Activated T-cell treated with anti-CD3 and anti-CD28 coated beads, Interleukin-2, amount 50 U/mL, for 4 hours (primary cell): ENCODE data around the gene ERP27. TPM values are rescaled to one million over a fixed set of nuclear protein-coding genes. Genes with fewer than 3 reads are reported as not detected.

Experiments
- ATAC-seq, 2 donors: fragments of 200-7000 bp; cut with Tn5 transposase; one replicate each; pipeline ENCODE4 v1.10.0; 2021
- DNase-seq: peaks from one replicate; pipeline ENCODE4 v3.0.0-alpha.2; 2020
- H3K27me3 Mint-ChIP-seq: one replicate; pipeline ENCODE4 v1.8.0; 2021; ENCODE audit warnings: low read depth, mixed read lengths
- H3K36me3 Mint-ChIP-seq: one replicate; pipeline ENCODE4 v1.8.0; 2022; ENCODE audit warnings: mixed read lengths; ENCODE audit not compliant: insufficient read depth
- H3K4me1 Mint-ChIP-seq: one replicate; pipeline ENCODE4 v1.8.0; 2021; ENCODE audit warnings: low read depth, mixed read lengths
- H3K4me3 Mint-ChIP-seq: one replicate; pipeline ENCODE4 v1.8.0; 2021; ENCODE audit warnings: mild to moderate bottlenecking, moderate library complexity, mixed read lengths
- H3K9me3 Mint-ChIP-seq: one replicate; pipeline ENCODE4 v1.8.0; 2021; ENCODE audit warnings: mixed read lengths
- total RNA-seq, 3 donors: library from RNA; stranded (reverse); gene quantifications; one replicate each; pipeline ENCODE4 v1.2.1, GENCODE V29; 2021

ERP27 gene
- total RNA-seq, result under 1 TPM; 0.24 to 0.35 (median 0.25) TPM

DNA sequence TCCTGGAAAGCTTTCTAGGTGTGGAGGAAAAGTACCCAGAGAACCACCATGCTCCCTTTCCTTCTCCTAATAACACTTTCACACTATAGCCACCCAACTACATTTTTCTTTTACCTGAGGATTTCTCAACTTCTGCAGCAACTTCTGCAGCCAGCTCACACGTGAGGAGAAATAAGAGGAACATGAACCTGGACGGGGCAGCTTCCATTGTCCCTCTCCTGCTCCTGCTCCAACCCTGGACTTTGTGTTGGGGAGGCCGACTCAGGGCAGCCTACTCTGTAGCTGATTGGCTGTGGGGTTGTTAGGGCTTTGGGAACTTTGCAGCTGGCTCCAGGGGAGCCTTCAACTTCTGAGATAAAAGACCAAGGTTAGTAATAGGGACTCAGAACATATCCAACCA, at the start of gene ERP27:
ERP27 (minus strand) TSS at position 237 of the 400 bp plus-strand sequence; CDS start at position 208, 29 bp downstream.
- H3K9me3 Mint-ChIP-seq, result no peaks in the 10 kb centered on the region
- peaks cover 51% of the 10 kb centered on the region for H3K36me3 Mint-ChIP-seq
- ATAC-seq, result no peak
- no peak for DNase-seq
- peaks cover 42% of the 10 kb centered on the region for H3K4me1 Mint-ChIP-seq
- H3K4me3 Mint-ChIP-seq, result no peak within 1 kb of the TSS
- no peaks in the 10 kb centered on the region for H3K27me3 Mint-ChIP-seq

DNA sequence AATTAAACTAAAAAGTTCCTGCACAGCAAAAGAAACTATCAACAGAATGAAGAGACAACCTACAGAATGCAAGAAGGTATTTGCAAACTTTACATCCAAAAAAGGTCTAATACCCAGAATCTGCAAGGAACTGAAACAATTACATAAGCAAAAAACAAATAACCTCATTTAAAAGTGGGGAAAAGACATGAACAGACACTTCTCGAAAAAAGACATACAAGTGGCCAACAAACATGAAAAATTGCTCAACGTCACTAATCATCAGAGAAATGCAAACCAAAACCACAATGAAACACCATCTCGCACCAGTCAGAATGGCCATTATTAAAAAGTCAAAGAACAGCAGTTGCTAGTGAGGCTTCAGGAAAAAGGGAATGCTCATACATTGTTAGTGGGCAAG, 49.7 kb upstream of the ERP27 start:
- Mint-ChIP-seq H3K4me3 (no peak overlapping the region), H3K4me1 (peaks cover 24% of the 10 kb centered on the region), H3K36me3 (no peaks in the 10 kb centered on the region), H3K9me3 (peaks cover 6% of the 10 kb centered on the region), H3K27me3 (no peaks in the 10 kb centered on the region)
- no peak for DNase-seq
- ATAC-seq, result no peak

DNA sequence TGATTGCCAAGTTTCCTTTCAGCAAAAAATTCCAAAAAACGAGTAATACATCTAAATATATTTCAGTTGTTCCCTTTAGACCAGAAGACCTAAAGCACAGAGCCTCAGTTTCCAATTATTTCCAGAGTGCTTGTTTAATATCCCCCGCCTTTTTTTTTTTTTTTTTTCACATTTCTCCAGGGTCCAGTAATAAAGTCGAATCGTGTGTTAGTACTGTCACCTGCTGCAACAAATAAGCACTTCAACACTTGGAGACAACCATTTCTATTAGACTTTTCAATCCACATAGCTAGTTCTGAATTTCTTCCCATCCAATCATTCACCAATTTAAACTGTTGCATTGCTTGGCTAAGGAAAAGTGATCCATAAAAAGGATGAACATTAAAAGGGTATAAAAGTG, 48.1 kb upstream of the ERP27 start:
- DNase-seq (no peak), ATAC-seq (no peak)
- H3K9me3 Mint-ChIP-seq, result peaks cover 5% of the 10 kb centered on the region
- no peaks in the 10 kb centered on the region for H3K27me3 Mint-ChIP-seq
- no peak overlapping the region for H3K4me3 Mint-ChIP-seq
- no peaks in the 10 kb centered on the region for H3K36me3 Mint-ChIP-seq
- peaks cover 35% of the 10 kb centered on the region for H3K4me1 Mint-ChIP-seq

DNA sequence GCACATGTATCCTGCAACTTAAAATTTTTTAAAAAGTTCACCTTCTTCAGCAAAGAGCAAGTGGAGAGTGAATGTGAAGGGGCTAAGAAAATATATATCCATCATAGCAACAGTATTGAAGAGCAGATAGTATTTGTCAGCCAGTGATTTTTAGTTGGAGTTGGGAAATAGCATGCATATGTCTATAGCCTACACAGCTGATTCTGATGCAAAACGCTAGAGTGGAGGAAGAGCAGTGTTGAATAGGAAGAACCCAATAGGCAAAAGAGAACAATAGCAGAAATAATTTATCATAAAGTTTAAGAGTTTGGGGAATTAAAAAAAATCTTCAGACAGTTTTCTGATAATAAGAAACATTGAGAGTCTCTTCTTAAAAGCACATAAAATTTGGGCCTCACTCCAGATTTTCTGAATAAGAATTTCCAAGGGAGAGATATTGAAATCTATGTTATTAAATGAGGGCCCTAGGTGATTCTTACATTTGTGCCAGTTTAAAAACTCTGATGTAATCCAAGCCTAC, 46.5 kb upstream of the ERP27 start:
- no peak for ATAC-seq
- no peaks in the 10 kb centered on the region for H3K36me3 Mint-ChIP-seq
- H3K4me1 Mint-ChIP-seq, result peaks cover 48% of the 10 kb centered on the region

DNA sequence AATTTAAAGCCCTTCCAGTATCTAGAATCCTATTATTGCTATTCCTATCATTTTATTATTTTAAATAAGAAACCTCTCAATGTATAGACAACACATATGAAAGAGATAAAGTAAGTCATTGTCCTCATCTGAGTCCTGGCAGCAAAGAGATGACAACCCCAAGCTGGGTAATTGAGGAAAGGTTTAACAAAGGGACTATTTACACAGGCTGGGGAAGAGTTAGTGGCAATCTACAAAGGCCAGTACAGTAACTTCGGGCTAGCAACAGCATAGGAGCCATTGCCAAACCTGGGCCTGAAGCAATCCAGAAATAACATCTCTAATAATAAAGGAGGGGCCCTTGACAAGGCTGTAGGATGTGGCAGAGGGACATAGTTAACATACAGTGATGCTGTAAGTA, 45.7 kb upstream of the ERP27 start:
- Mint-ChIP-seq H3K4me1 (peaks cover 47% of the 10 kb centered on the region), H3K9me3 (no peaks in the 10 kb centered on the region), H3K4me3 (no peak overlapping the region), H3K27me3 (no peaks in the 10 kb centered on the region), H3K36me3 (no peaks in the 10 kb centered on the region)
- ATAC-seq (no peak), DNase-seq (no peak)

More for the DNA sequence above, 46.5 kb upstream of the ERP27 start:
- H3K4me3 Mint-ChIP-seq, result no peak overlapping the region
- no peak for DNase-seq
- no peaks in the 10 kb centered on the region for H3K9me3 Mint-ChIP-seq
- no peaks in the 10 kb centered on the region for H3K27me3 Mint-ChIP-seq

DNA sequence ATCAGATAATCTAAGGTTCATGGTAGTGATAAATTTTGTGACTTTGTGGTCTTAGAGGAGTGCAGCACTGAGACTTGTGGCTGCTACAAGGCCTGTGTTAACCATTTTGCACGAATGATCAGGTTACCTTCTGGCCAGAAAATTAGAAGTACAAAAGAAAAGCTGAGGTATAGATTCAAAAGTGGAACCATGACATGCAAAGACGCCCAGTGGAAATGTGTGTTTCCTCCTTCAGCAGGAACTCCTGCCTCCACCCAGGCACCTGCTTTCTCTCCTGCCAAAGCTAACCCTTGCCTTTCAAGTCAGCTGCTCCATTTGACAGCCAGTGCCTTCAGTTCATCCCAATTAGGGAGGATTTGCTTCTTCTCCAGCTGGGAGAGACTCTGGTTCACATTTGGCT, 44.7 kb upstream of the ERP27 start:
- ATAC-seq, result no peak
- H3K36me3 Mint-ChIP-seq, result no peaks in the 10 kb centered on the region
- no peaks in the 10 kb centered on the region for H3K27me3 Mint-ChIP-seq
- no peak overlapping the region for H3K4me3 Mint-ChIP-seq
- peaks cover 54% of the 10 kb centered on the region for H3K4me1 Mint-ChIP-seq
- H3K9me3 Mint-ChIP-seq, result no peaks in the 10 kb centered on the region
- no peak for DNase-seq

DNA sequence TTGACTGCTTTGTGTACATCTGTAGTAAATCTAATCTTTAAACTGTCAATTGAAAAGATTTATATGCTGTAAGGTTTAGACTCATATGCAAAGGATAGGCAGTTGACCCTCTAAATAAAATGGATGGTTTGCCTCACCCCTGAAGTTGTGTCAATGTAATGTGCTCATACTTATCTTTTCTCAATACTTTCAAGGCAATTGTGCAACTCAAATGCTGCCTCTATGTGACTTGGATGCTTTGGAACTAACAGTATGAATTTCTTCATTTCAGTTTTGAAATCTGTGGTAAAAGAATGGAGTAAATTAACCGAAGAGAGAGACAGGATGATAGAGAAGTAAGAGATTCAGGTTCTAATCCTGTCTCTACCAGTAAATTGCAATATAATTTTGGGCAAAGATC, 44.2 kb upstream of the ERP27 start:
- Mint-ChIP-seq H3K27me3 (no peaks in the 10 kb centered on the region), H3K4me3 (no peak overlapping the region), H3K4me1 (peaks cover 56% of the 10 kb centered on the region), H3K9me3 (no peaks in the 10 kb centered on the region), H3K36me3 (no peaks in the 10 kb centered on the region)
- no peak for ATAC-seq
- DNase-seq, result no peak

DNA sequence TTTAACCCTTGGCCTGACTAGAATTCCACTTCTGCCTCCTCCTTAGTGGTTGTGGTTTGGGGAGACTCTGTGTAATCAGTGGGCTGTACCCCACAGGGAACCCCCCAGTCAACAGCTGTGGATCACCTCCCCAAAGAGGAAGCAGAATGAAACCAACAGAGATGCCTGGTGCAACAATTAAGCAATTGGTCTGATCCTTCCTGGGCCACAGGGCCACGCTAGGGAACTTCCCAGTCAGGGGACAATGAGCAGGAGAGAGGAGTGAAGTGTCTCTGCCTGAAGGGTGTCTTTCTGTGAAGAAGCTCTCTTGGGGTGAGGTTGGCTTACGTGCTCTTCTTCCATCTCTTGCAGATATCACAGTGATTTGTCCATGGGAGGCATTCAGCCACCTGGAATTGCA, 42.7 kb upstream of the ERP27 start:
- H3K4me3 Mint-ChIP-seq, result no peak overlapping the region
- peaks cover 56% of the 10 kb centered on the region for H3K4me1 Mint-ChIP-seq
- no peaks in the 10 kb centered on the region for H3K9me3 Mint-ChIP-seq
- no peaks in the 10 kb centered on the region for H3K36me3 Mint-ChIP-seq
- H3K27me3 Mint-ChIP-seq, result no peaks in the 10 kb centered on the region
- no peak for ATAC-seq
- no peak for DNase-seq

DNA sequence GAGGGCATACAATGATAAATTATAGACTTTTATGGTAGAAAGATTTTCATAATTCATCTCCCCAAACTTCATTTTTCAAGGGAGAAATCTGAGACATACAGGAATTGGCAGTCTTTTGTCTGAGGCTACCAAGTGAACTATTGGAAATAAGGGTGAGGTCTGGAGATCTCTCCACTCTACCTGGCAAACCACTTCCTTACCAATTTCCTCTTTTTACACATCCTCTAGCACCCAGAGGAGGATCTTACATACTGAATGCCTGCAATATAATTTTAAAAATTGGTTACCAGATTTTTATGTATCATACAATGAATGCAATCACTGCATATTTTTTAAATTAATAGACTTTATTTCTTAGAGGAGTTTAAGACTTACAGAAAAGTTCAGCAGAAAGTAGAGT, 41.1 kb upstream of the ERP27 start:
- H3K9me3 Mint-ChIP-seq, result no peaks in the 10 kb centered on the region
- H3K4me3 Mint-ChIP-seq, result no peak overlapping the region
- peaks cover 53% of the 10 kb centered on the region for H3K4me1 Mint-ChIP-seq
- ATAC-seq (no peak), DNase-seq (no peak)
- no peaks in the 10 kb centered on the region for H3K27me3 Mint-ChIP-seq
- H3K36me3 Mint-ChIP-seq, result no peaks in the 10 kb centered on the region

DNA sequence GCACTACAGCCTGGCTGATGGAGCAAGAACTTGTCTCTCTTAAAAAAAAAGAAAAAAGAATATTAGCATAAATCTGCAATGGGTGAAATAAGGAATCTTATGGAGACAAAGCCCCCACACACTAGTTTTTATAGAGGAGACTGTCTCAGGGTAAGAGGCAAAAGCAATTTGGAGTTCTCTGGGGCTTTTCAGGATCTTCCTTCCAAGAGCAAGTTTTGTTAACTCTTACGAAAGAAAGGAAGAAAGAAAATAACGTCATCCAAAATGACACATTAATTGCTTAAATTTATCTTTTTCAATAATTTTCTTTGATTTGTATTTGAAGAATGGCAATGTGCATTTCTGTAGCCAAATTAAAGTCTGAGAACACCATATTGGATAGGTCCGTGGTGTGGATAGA, 38.3 kb upstream of the ERP27 start:
- Mint-ChIP-seq H3K9me3 (no peaks in the 10 kb centered on the region), H3K4me3 (no peak overlapping the region), H3K27me3 (no peaks in the 10 kb centered on the region), H3K4me1 (peaks cover 48% of the 10 kb centered on the region), H3K36me3 (no peaks in the 10 kb centered on the region)
- ATAC-seq, result no peak
- DNase-seq, result no peak

DNA sequence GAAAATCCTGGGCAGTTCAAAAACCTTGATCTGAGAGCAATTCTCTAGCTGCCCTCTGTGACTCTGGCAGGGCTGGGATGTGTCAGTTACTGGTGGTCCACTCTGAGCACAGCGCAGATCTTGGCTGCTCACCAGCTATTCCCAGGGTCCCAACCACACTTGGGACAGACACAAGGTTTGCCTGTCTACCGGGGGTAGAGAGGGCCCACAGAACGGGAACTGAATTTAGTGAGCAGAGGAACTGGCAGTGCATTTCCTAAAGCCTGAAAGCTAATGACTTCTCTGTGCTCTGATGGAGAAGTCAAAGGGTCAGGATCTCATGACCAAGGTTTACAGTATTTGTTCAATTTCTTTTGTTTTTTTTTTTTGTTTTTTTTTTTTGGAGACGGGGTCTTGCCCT, 37.1 kb upstream of the ERP27 start:
- ATAC-seq (no peak), DNase-seq (no peak)
- no peaks in the 10 kb centered on the region for H3K27me3 Mint-ChIP-seq
- H3K9me3 Mint-ChIP-seq, result no peaks in the 10 kb centered on the region
- H3K4me1 Mint-ChIP-seq, result peaks cover 41% of the 10 kb centered on the region
- no peak overlapping the region for H3K4me3 Mint-ChIP-seq
- no peaks in the 10 kb centered on the region for H3K36me3 Mint-ChIP-seq

DNA sequence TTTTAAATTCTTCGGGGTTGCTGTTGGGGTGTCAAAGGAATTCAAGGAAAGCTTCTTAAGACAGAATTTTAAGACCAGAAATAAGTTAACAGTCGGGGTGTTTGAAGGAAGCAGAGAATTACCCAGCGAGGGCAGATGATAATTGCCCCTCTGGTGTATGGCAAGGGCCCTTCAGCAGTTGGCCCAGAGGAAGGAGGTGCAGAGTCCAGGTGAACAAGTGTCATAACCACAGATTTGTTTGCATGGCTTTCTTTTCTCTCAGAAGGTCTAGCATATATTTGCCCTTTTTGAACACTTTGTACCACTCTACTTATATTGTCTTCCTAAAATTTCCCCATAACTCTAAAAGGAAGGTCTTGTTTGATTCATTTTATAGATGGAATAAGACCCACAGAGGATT, 36.3 kb upstream of the ERP27 start:
- H3K36me3 Mint-ChIP-seq, result no peaks in the 10 kb centered on the region
- no peak for ATAC-seq
- peaks cover 37% of the 10 kb centered on the region for H3K4me1 Mint-ChIP-seq
- no peaks in the 10 kb centered on the region for H3K27me3 Mint-ChIP-seq
- DNase-seq, result no peak
- H3K4me3 Mint-ChIP-seq, result no peak overlapping the region
- H3K9me3 Mint-ChIP-seq, result no peaks in the 10 kb centered on the region

DNA sequence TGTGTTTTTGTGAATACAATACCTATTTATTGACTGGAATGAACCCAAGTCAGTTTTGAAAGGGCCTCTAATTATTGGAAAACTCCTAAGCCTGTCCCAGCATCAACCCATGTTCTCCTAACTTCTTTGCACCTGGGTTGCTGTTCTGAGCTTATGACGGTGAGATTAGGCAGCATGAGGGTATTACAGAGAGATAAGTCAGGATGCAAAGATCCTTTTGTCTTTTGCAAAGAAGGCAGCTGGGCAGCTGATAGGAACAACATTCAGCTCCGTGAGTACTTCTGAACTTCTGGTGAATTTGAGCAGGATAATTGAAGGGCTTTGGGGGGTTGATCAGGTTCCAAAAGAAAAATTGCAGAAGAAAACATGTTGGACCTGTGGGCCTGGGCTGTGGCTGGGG, 34.5 kb upstream of the ERP27 start, which contains the start of gene PDE6H:
PDE6H (plus strand) TSS at position 227 of the 400 bp plus-strand sequence. CDS start 4,971 bp downstream, outside the sequence.
- Mint-ChIP-seq H3K36me3 (no peaks in the 10 kb centered on the region), H3K27me3 (no peaks in the 10 kb centered on the region), H3K9me3 (no peaks in the 10 kb centered on the region), H3K4me1 (peaks cover 22% of the 10 kb centered on the region), H3K4me3 (no peak within 1 kb of the TSS)
- ATAC-seq (no peak), DNase-seq (no peak)

DNA sequence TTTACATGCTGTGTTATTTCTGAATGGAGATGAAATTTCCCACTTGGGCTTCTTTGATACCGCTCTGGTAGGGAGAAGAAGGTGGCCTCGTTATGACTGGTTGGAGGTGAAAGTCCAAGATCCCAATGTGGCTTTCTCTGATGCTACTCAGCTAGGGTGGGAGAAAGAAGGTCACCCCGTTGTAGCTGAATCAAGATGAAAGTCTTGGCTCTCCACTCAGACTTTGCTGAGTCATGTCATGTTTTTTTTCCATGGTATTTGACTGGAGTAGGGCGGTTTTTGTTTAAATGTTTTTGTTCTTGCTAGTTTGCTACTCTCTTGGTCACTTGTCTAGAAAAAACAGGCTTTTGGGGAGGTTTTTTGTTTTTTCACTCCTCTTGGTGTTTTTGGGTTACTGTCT, 32.1 kb upstream of the ERP27 start:
- DNase-seq (no peak), ATAC-seq (no peak)
- Mint-ChIP-seq H3K9me3 (no peaks in the 10 kb centered on the region), H3K27me3 (no peaks in the 10 kb centered on the region), H3K4me3 (no peak overlapping the region), H3K36me3 (no peaks in the 10 kb centered on the region), H3K4me1 (peaks cover 33% of the 10 kb centered on the region)

DNA sequence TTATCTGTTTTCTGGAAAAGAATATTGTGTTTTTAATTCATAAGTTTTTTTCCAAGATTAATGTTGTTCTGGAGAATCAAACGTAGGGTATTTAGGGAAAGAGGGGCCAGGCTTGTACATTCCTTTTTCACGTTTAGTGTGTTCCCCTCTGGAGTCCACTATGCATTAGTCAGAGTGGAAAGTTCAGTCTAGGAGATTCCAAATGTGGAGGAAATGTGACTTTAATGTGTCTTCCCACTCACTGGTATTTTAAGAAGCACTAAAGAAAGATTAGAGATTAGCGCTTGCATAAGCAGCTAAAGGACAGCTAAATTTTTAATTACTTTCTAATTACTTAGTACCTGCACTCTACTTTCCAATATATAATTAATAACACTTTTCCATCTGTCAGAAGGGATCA, 30.1 kb upstream of the ERP27 start:
- no peak for ATAC-seq
- no peak for DNase-seq
- Mint-ChIP-seq H3K9me3 (no peaks in the 10 kb centered on the region), H3K4me3 (no peak overlapping the region), H3K27me3 (no peaks in the 10 kb centered on the region), H3K4me1 (peaks cover 46% of the 10 kb centered on the region), H3K36me3 (no peaks in the 10 kb centered on the region)

DNA sequence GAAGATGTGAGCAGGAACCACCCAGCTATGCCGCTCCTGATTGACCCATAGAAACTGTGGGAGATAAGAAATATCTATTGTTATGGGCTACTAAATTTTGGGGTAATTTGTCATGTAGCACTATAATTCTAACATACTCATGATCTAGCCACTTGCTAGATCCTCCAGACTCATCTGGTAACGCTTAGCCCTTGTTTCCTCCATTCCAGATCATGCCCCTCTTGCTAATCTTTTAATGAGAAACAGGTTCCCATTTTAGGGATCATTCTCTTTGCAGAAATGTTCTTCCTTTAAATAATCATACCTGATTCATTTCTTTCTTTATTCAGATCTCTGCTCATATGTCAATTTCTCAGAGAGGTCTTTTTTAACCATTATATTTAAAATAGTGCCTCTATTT, 26.9 kb upstream of the ERP27 start:
- no peak for ATAC-seq
- no peaks in the 10 kb centered on the region for H3K27me3 Mint-ChIP-seq
- H3K9me3 Mint-ChIP-seq, result no peaks in the 10 kb centered on the region
- H3K4me1 Mint-ChIP-seq, result peaks cover 51% of the 10 kb centered on the region
- H3K4me3 Mint-ChIP-seq, result no peak overlapping the region
- no peaks in the 10 kb centered on the region for H3K36me3 Mint-ChIP-seq
- DNase-seq, result no peak
